ENCODE measurements around the gene LMAN1.

DNA sequence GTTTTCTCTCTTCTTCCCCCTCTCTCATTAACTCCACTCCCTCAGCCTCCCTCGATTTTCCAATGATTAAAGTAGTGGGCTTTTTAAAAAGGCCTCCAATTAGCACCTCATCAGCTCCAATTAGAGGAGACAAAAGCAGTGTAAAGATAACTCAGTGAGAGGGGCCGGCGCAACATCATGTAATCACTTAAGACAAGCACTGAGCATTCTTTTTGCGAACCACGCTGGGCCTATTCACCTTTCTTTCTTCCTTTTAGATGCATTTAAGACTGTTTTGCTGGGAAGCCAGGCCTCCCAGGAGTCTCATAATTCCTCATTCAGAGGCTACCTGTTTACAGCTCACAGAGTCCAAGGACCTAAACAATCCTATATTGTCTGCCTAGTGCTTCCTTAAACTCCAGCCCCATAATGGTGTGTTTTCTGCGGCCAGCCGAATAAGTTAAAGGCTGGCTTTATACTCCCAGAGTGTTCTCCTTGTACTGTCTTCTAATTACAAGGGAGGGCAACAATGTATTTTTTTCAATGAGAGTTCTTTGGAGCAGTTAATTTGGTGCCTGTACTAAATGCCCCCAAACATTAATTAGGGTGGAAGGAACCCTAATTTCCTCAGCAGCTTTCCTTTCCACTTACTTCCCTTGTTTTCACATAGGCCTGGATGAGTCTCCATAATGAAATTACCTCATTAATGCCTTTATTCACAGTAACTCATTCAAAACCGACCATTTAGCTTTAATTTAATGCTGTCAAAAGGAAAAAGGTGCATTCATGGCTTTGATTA, 28.0 kb upstream of the LMAN1 start:
- TF ChIP-seq, protein P1, sequence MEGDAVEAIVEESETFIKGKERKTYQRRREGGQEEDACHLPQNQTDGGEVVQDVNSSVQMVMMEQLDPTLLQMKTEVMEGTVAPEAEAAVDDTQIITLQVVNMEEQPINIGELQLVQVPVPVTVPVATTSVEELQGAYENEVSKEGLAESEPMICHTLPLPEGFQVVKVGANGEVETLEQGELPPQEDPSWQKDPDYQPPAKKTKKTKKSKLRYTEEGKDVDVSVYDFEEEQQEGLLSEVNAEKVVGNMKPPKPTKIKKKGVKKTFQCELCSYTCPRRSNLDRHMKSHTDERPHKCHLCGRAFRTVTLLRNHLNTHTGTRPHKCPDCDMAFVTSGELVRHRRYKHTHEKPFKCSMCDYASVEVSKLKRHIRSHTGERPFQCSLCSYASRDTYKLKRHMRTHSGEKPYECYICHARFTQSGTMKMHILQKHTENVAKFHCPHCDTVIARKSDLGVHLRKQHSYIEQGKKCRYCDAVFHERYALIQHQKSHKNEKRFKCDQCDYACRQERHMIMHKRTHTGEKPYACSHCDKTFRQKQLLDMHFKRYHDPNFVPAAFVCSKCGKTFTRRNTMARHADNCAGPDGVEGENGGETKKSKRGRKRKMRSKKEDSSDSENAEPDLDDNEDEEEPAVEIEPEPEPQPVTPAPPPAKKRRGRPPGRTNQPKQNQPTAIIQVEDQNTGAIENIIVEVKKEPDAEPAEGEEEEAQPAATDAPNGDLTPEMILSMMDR (IDR thresholded peaks at IDR 0.05), result no peak
- TF ChIP-seq EP300 (IDR thresholded peaks at IDR 0.05) (no peak), POLR2A (IDR thresholded peaks at IDR 0.05) (no peak), POLR2AphosphoS5 (IDR thresholded peaks at IDR 0.05) (no peak)
